Endothelial cell of umbilical vein (primary cell): ENCODE results near the gene RAB43. TPM values are rescaled to one million over a fixed set of nuclear protein-coding genes. Genes with fewer than 3 reads are reported as not detected.
A peak's percentile ranks its signal among the peaks of the same experiment; 100 is the strongest.
"Not testable (repeated sequence)": the region's sequence is repeated elsewhere in the genome, so short reads cannot be mapped to it uniquely, and the experiment has no call there.

Source experiments
- BruUV-seq: library from RNA; stranded (reverse); fragments of 400-500 nt; replicated peaks from 2 replicates; lab custom pipeline; 2021; lab: Mats Ljungman, UMichigan
- CTCF ChIA-PET: fragments of 300-600, 350-600 bp; sonication (Branson Sonifier 250); formaldehyde crosslinking; loops from one replicate; lab custom pipeline; 2021; ENCODE audit warnings: antibody characterized with exemption, inconsistent platforms; lab: Charles Lee
- POLR2A ChIA-PET: fragments of 300-600, 350-600 bp; sonication (Branson Sonifier 250); formaldehyde crosslinking; loops from one replicate; lab custom pipeline; 2021; ENCODE audit warnings: antibody characterized with exemption, inconsistent platforms; lab: Charles Lee
- DNase-seq: peaks from one replicate; pipeline ENCODE4 v3.0.0-alpha.2; 2011; ENCODE audit warnings: low read depth, low spot score
- FAIRE-seq: peaks from 2 replicates; lab custom pipeline; 2011; peaks lifted over from hg19 to GRCh38; lab: Jason Lieb, UNC
- H2AFZ ChIP-seq: 2 replicates; pipeline ENCODE4 v1.6.0; 2012; ENCODE audit warnings: low read depth, low read length, control low read depth, inconsistent platforms
- H3K27ac ChIP-seq: 2 replicates; pipeline ENCODE4 v1.5.1; 2011; ENCODE audit warnings: low read depth, mild to moderate bottlenecking, control low read depth, low read length, moderate library complexity; ENCODE audit not compliant: insufficient read depth
- H3K27me3 ChIP-seq, 2 experiments: 2 replicates each; pipeline versions ENCODE4 v1.6.0 to v1.6.1; 2011; ENCODE audit warnings: low read length in 2 of 2, mixed read lengths in 1 of 2; ENCODE audit not compliant: control insufficient read depth in 2 of 2, insufficient read depth in 2 of 2
- H3K36me3 ChIP-seq, 2 experiments: 2 replicates in 1 of 2; 3 replicates in 1 of 2; pipeline ENCODE4 v1.5.1; 2011; ENCODE audit warnings: low read length in 2 of 2, mild to moderate bottlenecking in 1 of 2, moderate library complexity in 1 of 2; ENCODE audit not compliant: control insufficient read depth in 2 of 2, insufficient read depth in 2 of 2; ENCODE audit errors: extremely low read depth in 1 of 2
- H3K4me1 ChIP-seq: 3 replicates; pipeline ENCODE4 v1.5.1; 2011; ENCODE audit warnings: mild to moderate bottlenecking, low read length; ENCODE audit not compliant: control insufficient read depth, insufficient read depth; ENCODE audit errors: extremely low read depth
- H3K4me2 ChIP-seq: 2 replicates; pipeline ENCODE4 v1.6.1; 2011; ENCODE audit warnings: low read length, control low read depth, mixed read lengths; ENCODE audit not compliant: insufficient read depth
- H3K4me3 ChIP-seq, 3 experiments: fragments of 200-600 bp in 1 of 3; sonication (generic), shearing (Covaris generic) in 1 of 3; replicated peaks in 1 of 3; 2 replicates each; pipeline ENCODE4 v1.5.1; 2011 to 2016; ENCODE audit warnings: control low read depth in 3 of 3, low read length in 3 of 3, mild to moderate bottlenecking in 2 of 3, inconsistent platforms in 1 of 3, low read depth in 1 of 3, moderate library complexity in 1 of 3; ENCODE audit not compliant: insufficient read depth in 1 of 3
- H3K79me2 ChIP-seq: 2 replicates; pipeline ENCODE4 v1.6.0; 2012; ENCODE audit warnings: low read length, inconsistent platforms; ENCODE audit not compliant: control insufficient read depth, insufficient read depth
- H3K9ac ChIP-seq: replicated peaks from 2 replicates; pipeline ENCODE3; 2011; ENCODE audit warnings: low read length, control low read depth; ENCODE audit not compliant: insufficient read depth; ENCODE audit errors: extremely low read depth
- H3K9me1 ChIP-seq: replicated peaks from 3 replicates; pipeline ENCODE4 v1.6.0; 2011; ENCODE audit warnings: mild to moderate bottlenecking, low read length; ENCODE audit not compliant: control insufficient read depth, insufficient read depth; ENCODE audit errors: extremely low read depth
- H3K9me3 ChIP-seq: replicated peaks from 2 replicates; pipeline ENCODE4 v1.5.1; 2012; ENCODE audit warnings: low read length, inconsistent platforms; ENCODE audit not compliant: control insufficient read depth, insufficient read depth
- H4K20me1 ChIP-seq: replicated peaks from 2 replicates; pipeline ENCODE3; 2011; ENCODE audit warnings: mild to moderate bottlenecking, low read length; ENCODE audit not compliant: control insufficient read depth, insufficient read depth; ENCODE audit errors: extremely low read depth
- MAX ChIP-seq: IDR thresholded peaks from 2 replicates; pipeline ENCODE4 v1.6.1; 2011; ENCODE audit not compliant: insufficient read depth, insufficient read length
- dilution Hi-C: fragments of 300-500 bp; cut with MboI; formaldehyde crosslinking; loops from one replicate; pipeline ENCODE4 v1.15.0; 2019; ENCODE audit warnings: low sequenced_read_pairs; ENCODE audit not compliant: extremely low pct_ligation_motif_present
- intact Hi-C: fragments of 100-400 bp; cut with micrococcal nuclease; formaldehyde crosslinking; loops from one replicate; pipeline ENCODE4 v1.10.0; 2022
- polyA plus RNA-seq, 4 experiments: library from polyadenylated mRNA; depleted of rRNA in 3 of 4; stranded (reverse) in 3 of 4; unstranded in 1 of 4; fragments of >200 nt; gene quantifications; 2 replicates each; pipeline versions ENCODE4 v1.2.1 to v1.2.3, GENCODE V29; 2011 to 2012; ENCODE audit warnings: missing spikeins in 1 of 4
- total RNA-seq: library from RNA; stranded (reverse); gene quantifications from 2 replicates; pipeline ENCODE4 v1.2.3, GENCODE V29; 2021

The RAB43 gene
- total and polyA plus RNA-seq, 2 donors (not counting 3 experiments of a cell fraction or from before 2014, with no cell fraction given) = 18.5 to 31.5 TPM

GRCh38 chr3:129070086-129070885, 51.3 kb downstream of the RAB43 start:
- Histone ChIP-seq H3K9me1 (no peaks in the 10 kb centered on the region), H4K20me1 (no peaks in the 10 kb centered on the region), H3K79me2 (no peaks in the 10 kb centered on the region), H3K27ac (no peak overlapping the region), H3K4me1 (peaks cover 4% of the 10 kb centered on the region), H3K27me3 (no peaks in the 10 kb centered on the region), H3K9me3 (no peaks in the 10 kb centered on the region), H3K9ac (no peak overlapping the region), H3K36me3 (no peaks in the 10 kb centered on the region), H3K4me3 (no peak overlapping the region), H3K4me2 (no peak overlapping the region), H2AFZ (no peak overlapping the region)
- TF ChIP-seq MAX = no peak
- FAIRE-seq (peak; percentile 33), DNase-seq (peak; percentile 77)
- no TSS peak for BruUV-seq
- CTCF ChIA-PET = interaction anchor here (3.0 to 9.8 kb wide), 2 partner anchors 18 to 100 kb away, joined by 19 to 91 read pairs; no protein-coding TSS in a partner anchor
- POLR2A ChIA-PET = no interaction called here
- intact Hi-C loops = no loop called here
- dilution Hi-C loops = no loop called here

- FAIRE-seq, dilution Hi-C loops: not testable (repeated sequence)
- POLR2A ChIA-PET = interaction anchor here (0.6 kb wide), 1 partner anchor 222 kb away, joined by 4 read pairs; no protein-coding TSS in a partner anchor
Observed at GRCh38 chr3:129069313-129070085, 52.1 kb downstream of the RAB43 start.

More at GRCh38 chr3:129069313-129070085, 52.1 kb downstream of the RAB43 start:
- DNase-seq, H3K9me3 ChIP-seq, H3K4me1 ChIP-seq, BruUV-seq, intact Hi-C loops, H3K9me1 ChIP-seq, H3K9ac ChIP-seq, H3K4me2 ChIP-seq, H3K36me3 ChIP-seq, H3K4me3 ChIP-seq, H3K79me2 ChIP-seq, H3K27ac ChIP-seq, H2AFZ ChIP-seq, H4K20me1 ChIP-seq, H3K27me3 ChIP-seq: not testable (repeated sequence)
- CTCF ChIA-PET = interaction anchor here (1.0 to 9.8 kb wide), 4 partner anchors 15 to 99 kb away, joined by 3 to 91 read pairs (median 9); no protein-coding TSS in a partner anchor
